ENCODE measurements around the gene PTPRR.
"Not testable (repeated sequence)": the region's sequence is repeated elsewhere in the genome, so short reads cannot be mapped to it uniquely, and the experiment has no call there.

Gene PTPRR

GRCh38 chr12:70736351-70737133 lies 184.0 kb downstream of the PTPRR start:
- Histone ChIP-seq H3K9me3 (ENCODE audit: insufficient read depth, low read depth, low read length) (no peaks in the 10 kb centered on the region), H3K79me2 (ENCODE audit: insufficient read depth, low read length) (no peaks in the 10 kb centered on the region), H3K4me1 (ENCODE audit: insufficient read depth, low read length, poor library complexity, severe bottlenecking) (no peaks in the 10 kb centered on the region), H3K4me2 (ENCODE audit: low read depth, low read length, poor library complexity, severe bottlenecking) (no peak overlapping the region), H4K20me1 (ENCODE audit: insufficient read depth, low read length, poor library complexity, severe bottlenecking) (no peaks in the 10 kb centered on the region), H3K36me3 (ENCODE audit: insufficient read depth, low read length) (no peaks in the 10 kb centered on the region), H3K4me3 (ENCODE audit: low read length, poor library complexity, severe bottlenecking) (no peak overlapping the region), H3K9ac (ENCODE audit: low read depth, low read length, poor library complexity, severe bottlenecking) (no peak overlapping the region), H3K9me2 (replicated peaks; ENCODE audit: low read depth, low read length) (no peaks in the 10 kb centered on the region), H2AFZ (ENCODE audit: low read length) (no peak overlapping the region), H3K27me3 (ENCODE audit: insufficient read depth, low read length, poor library complexity, severe bottlenecking) (no peaks in the 10 kb centered on the region), H3F3A (ENCODE audit: low read depth) (no peaks in the 10 kb centered on the region)
- TF ChIP-seq CTCF (conservative IDR thresholded peaks at IDR 0.05; ENCODE audit: low read length) (no peak), EZH2phosphoT487 (IDR thresholded peaks at IDR 0.05; ENCODE audit: borderline replicate concordance) (no peak)

GRCh38 chr12:70735197-70735596 lies 185.3 kb downstream of the PTPRR start:
- not testable (repeated sequence) for H3K36me3 ChIP-seq (ENCODE audit: insufficient read depth, low read length); H3K79me2 ChIP-seq (ENCODE audit: insufficient read depth, low read length); H2AFZ ChIP-seq (ENCODE audit: low read length); H3K4me2 ChIP-seq (ENCODE audit: low read depth, low read length, poor library complexity, severe bottlenecking); H3K9me2 ChIP-seq (replicated peaks; ENCODE audit: low read depth, low read length); H3F3A ChIP-seq (ENCODE audit: low read depth); H3K27me3 ChIP-seq (ENCODE audit: insufficient read depth, low read length, poor library complexity, severe bottlenecking); H3K4me1 ChIP-seq (ENCODE audit: insufficient read depth, low read length, poor library complexity, severe bottlenecking); H3K4me3 ChIP-seq (ENCODE audit: low read length, poor library complexity, severe bottlenecking); H4K20me1 ChIP-seq (ENCODE audit: insufficient read depth, low read length, poor library complexity, severe bottlenecking); H3K9ac ChIP-seq (ENCODE audit: low read depth, low read length, poor library complexity, severe bottlenecking); H3K9me3 ChIP-seq (ENCODE audit: insufficient read depth, low read depth, low read length)

GRCh38 chr12:70733385-70733784 lies 187.2 kb downstream of the PTPRR start:
- Histone ChIP-seq H4K20me1 (ENCODE audit: insufficient read depth, low read length, poor library complexity, severe bottlenecking) (no peaks in the 10 kb centered on the region), H3K4me2 (ENCODE audit: low read depth, low read length, poor library complexity, severe bottlenecking) (no peak overlapping the region), H3K9ac (ENCODE audit: low read depth, low read length, poor library complexity, severe bottlenecking) (no peak overlapping the region), H3K9me3 (ENCODE audit: insufficient read depth, low read depth, low read length) (no peaks in the 10 kb centered on the region), H2AFZ (ENCODE audit: low read length) (no peak overlapping the region), H3K36me3 (ENCODE audit: insufficient read depth, low read length) (no peaks in the 10 kb centered on the region), H3K9me2 (replicated peaks; ENCODE audit: low read depth, low read length) (no peaks in the 10 kb centered on the region), H3F3A (ENCODE audit: low read depth) (no peaks in the 10 kb centered on the region; the same call in 1 of the 2 replicates), H3K27me3 (ENCODE audit: insufficient read depth, low read length, poor library complexity, severe bottlenecking) (no peaks in the 10 kb centered on the region), H3K79me2 (ENCODE audit: insufficient read depth, low read length) (no peaks in the 10 kb centered on the region), H3K4me3 (ENCODE audit: low read length, poor library complexity, severe bottlenecking) (no peak overlapping the region), H3K4me1 (ENCODE audit: insufficient read depth, low read length, poor library complexity, severe bottlenecking) (no peaks in the 10 kb centered on the region)
- TF ChIP-seq EZH2phosphoT487 (IDR thresholded peaks at IDR 0.05; ENCODE audit: borderline replicate concordance) = no peak
- TF ChIP-seq CTCF (conservative IDR thresholded peaks at IDR 0.05; ENCODE audit: low read length) = peak; percentile 70

GRCh38 chr12:70732287-70732686 lies 188.3 kb downstream of the PTPRR start:
- no peak overlapping the region for H3K4me2 ChIP-seq (ENCODE audit: low read depth, low read length, poor library complexity, severe bottlenecking)
- no peaks in the 10 kb centered on the region for H3K9me3 ChIP-seq (ENCODE audit: insufficient read depth, low read depth, low read length)
- no peaks in the 10 kb centered on the region for H3K27me3 ChIP-seq (ENCODE audit: insufficient read depth, low read length, poor library complexity, severe bottlenecking)

More at GRCh38 chr12:70732287-70732686, 188.3 kb downstream of the PTPRR start:
- TF ChIP-seq EZH2phosphoT487 (IDR thresholded peaks at IDR 0.05; ENCODE audit: borderline replicate concordance) = no peak
- TF ChIP-seq CTCF (conservative IDR thresholded peaks at IDR 0.05; ENCODE audit: low read length) = no peak
- Histone ChIP-seq H3K79me2 (ENCODE audit: insufficient read depth, low read length) (no peaks in the 10 kb centered on the region), H3K9ac (ENCODE audit: low read depth, low read length, poor library complexity, severe bottlenecking) (no peak overlapping the region), H3K4me1 (ENCODE audit: insufficient read depth, low read length, poor library complexity, severe bottlenecking) (no peaks in the 10 kb centered on the region), H3F3A (ENCODE audit: low read depth) (no peaks in the 10 kb centered on the region; the same call in 1 of the 2 replicates), H2AFZ (ENCODE audit: low read length) (no peak overlapping the region), H3K4me3 (ENCODE audit: low read length, poor library complexity, severe bottlenecking) (no peak overlapping the region), H3K9me2 (replicated peaks; ENCODE audit: low read depth, low read length) (no peaks in the 10 kb centered on the region), H3K36me3 (ENCODE audit: insufficient read depth, low read length) (no peaks in the 10 kb centered on the region), H4K20me1 (ENCODE audit: insufficient read depth, low read length, poor library complexity, severe bottlenecking) (no peaks in the 10 kb centered on the region)

All from Loucy (cell line).